Measurements from ENCODE around the gene GRIK4.

GRIK4 gene

DNA sequence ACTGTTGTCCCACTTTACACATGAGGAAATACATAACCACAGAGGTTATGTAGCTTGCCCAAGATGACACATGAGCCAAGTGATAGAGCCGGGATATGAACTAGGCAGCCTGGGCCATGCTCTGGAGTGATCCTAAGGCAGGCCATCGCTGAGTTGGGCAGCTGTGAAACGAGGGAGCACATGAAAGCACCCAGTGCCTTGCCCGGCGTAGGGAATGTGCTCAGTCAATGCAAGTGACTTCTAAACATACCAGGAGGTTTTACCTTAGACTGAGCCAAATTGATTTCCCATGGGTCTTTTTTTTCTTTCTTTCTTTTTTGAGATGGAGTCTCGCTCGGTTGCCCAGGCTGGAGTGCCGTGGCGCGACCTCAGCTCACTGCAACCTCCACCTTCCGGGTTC, 10.5 kb downstream of the GRIK4 start:
- Mint-ChIP-seq H3K27ac (ENCODE audit: low read depth) (no peak overlapping the region), H3K4me3 (no peak overlapping the region), H3K9me3 (no peaks in the 10 kb centered on the region), H3K36me3 (ENCODE audit: insufficient read depth) (no peaks in the 10 kb centered on the region), H3K4me1 (no peaks in the 10 kb centered on the region), H3K27me3 (peaks cover 54% of the 10 kb centered on the region)
- DNase-seq (ENCODE audit: low spot score in 2 of 2): no peak
- no peak for ATAC-seq (replicated peaks; ENCODE audit: extremely low read depth, poor library complexity, severe bottlenecking)

GRCh38 chr11:120522736-120523135, 11.2 kb downstream of the GRIK4 start:
- H3K27me3 Mint-ChIP-seq: peaks cover 46% of the 10 kb centered on the region
- no peaks in the 10 kb centered on the region for H3K4me1 Mint-ChIP-seq
- ATAC-seq (replicated peaks; ENCODE audit: extremely low read depth, poor library complexity, severe bottlenecking): no peak
- no peaks in the 10 kb centered on the region for H3K36me3 Mint-ChIP-seq (ENCODE audit: insufficient read depth)
- no peak for DNase-seq (ENCODE audit: low spot score in 2 of 2)
- no peak overlapping the region for H3K4me3 Mint-ChIP-seq
- no peaks in the 10 kb centered on the region for H3K9me3 Mint-ChIP-seq
- no peak overlapping the region for H3K27ac Mint-ChIP-seq (ENCODE audit: low read depth)

DNA sequence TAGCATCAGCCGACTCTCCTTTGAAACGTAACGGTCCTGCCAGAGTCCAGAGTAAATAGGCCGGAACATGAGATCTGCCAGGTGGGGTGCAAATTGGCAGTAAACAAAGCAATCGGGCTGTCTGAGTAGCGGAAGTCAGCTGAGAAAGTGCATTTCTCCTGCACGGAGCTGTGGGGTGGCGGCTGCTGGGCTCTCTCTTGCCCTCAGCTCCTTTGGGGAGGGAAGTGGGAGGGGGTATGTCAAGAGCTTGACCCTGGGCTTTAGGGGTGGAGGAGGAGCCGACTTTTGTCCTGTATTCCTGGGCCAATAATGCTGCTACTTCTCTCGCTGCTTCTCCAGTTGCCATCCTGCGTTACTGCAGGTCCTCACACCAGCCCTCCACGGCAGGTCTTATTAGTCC, 11.6 kb downstream of the GRIK4 start:
- no peaks in the 10 kb centered on the region for H3K36me3 Mint-ChIP-seq (ENCODE audit: insufficient read depth)
- H3K27me3 Mint-ChIP-seq: peaks cover 42% of the 10 kb centered on the region
- no peak overlapping the region for H3K4me3 Mint-ChIP-seq
- DNase-seq (ENCODE audit: low spot score in 2 of 2) (no peak), ATAC-seq (replicated peaks; ENCODE audit: extremely low read depth, poor library complexity, severe bottlenecking) (no peak)
- no peaks in the 10 kb centered on the region for H3K9me3 Mint-ChIP-seq
- H3K27ac Mint-ChIP-seq (ENCODE audit: low read depth): no peak overlapping the region
- no peaks in the 10 kb centered on the region for H3K4me1 Mint-ChIP-seq

- ATAC-seq (replicated peaks; ENCODE audit: extremely low read depth, poor library complexity, severe bottlenecking): no peak
- H3K9me3 Mint-ChIP-seq: no peaks in the 10 kb centered on the region
- no peak for DNase-seq (ENCODE audit: low spot score in 2 of 2)
- no peak overlapping the region for H3K27ac Mint-ChIP-seq (ENCODE audit: low read depth)
- H3K4me1 Mint-ChIP-seq: no peaks in the 10 kb centered on the region
- no peaks in the 10 kb centered on the region for H3K36me3 Mint-ChIP-seq (ENCODE audit: insufficient read depth)
- H3K27me3 Mint-ChIP-seq: peaks cover 56% of the 10 kb centered on the region
- no peak overlapping the region for H3K4me3 Mint-ChIP-seq
Measured at GRCh38 chr11:120524536-120525085, 13.1 kb downstream of the GRIK4 start.

- Mint-ChIP-seq H3K4me1 (no peaks in the 10 kb centered on the region), H3K4me3 (no peak overlapping the region), H3K27me3 (peaks cover 55% of the 10 kb centered on the region), H3K36me3 (ENCODE audit: insufficient read depth) (no peaks in the 10 kb centered on the region), H3K27ac (ENCODE audit: low read depth) (no peak overlapping the region), H3K9me3 (no peaks in the 10 kb centered on the region)
- DNase-seq (ENCODE audit: low spot score in 2 of 2) (no peak), ATAC-seq (replicated peaks; ENCODE audit: extremely low read depth, poor library complexity, severe bottlenecking) (no peak)
Measured at GRCh38 chr11:120525261-120526171, 14.0 kb downstream of the GRIK4 start.

GRCh38 chr11:120526241-120526640, 14.7 kb downstream of the GRIK4 start:
- Mint-ChIP-seq H3K9me3 (no peaks in the 10 kb centered on the region), H3K4me1 (no peaks in the 10 kb centered on the region), H3K36me3 (ENCODE audit: insufficient read depth) (no peaks in the 10 kb centered on the region), H3K4me3 (no peak overlapping the region), H3K27me3 (peaks cover 57% of the 10 kb centered on the region), H3K27ac (ENCODE audit: low read depth) (no peak overlapping the region)
- ATAC-seq (replicated peaks; ENCODE audit: extremely low read depth, poor library complexity, severe bottlenecking): no peak
- DNase-seq (ENCODE audit: low spot score in 2 of 2): no peak

DNA sequence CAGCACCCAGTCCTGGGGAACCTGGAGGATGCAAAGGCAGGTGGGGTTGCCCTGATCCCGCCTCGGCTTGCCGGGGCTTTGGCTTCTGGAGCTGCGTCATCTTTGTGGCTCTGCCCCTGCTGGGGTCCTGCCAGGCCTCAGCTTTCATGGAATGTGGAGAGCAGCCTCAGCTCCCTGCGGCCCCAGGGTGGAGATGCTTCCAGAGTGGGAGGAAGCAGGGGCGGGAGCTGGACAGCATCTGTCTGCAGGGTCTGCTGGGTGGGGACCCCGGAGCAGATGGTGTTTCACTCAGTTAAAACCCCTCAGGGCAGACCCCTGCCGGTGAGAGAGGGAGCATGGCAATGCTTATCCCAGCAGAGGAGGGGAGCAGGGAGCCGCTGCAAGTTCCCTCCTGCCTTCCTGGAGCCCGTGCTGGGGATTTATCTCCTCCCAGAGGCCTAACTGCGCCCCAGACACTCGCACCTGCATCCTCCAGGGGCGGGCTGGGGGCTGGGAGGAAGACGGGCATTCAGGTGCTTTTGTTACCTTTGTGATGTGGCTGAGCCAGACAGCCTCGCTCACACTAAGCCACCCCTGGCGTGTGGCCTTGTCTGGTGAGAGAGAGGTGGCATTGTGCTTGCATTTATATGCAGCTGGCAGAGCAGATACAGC, 15.7 kb downstream of the GRIK4 start:
- no peak for DNase-seq (ENCODE audit: low spot score in 2 of 2)
- ATAC-seq (replicated peaks; ENCODE audit: extremely low read depth, poor library complexity, severe bottlenecking): no peak
- Mint-ChIP-seq H3K27me3 (peaks cover 64% of the 10 kb centered on the region), H3K36me3 (ENCODE audit: insufficient read depth) (no peaks in the 10 kb centered on the region), H3K27ac (ENCODE audit: low read depth) (no peak overlapping the region), H3K4me1 (no peaks in the 10 kb centered on the region), H3K9me3 (no peaks in the 10 kb centered on the region), H3K4me3 (no peak overlapping the region)

GRCh38 chr11:120528749-120529148, 17.2 kb downstream of the GRIK4 start:
- no peak for ATAC-seq (replicated peaks; ENCODE audit: extremely low read depth, poor library complexity, severe bottlenecking)
- Mint-ChIP-seq H3K36me3 (ENCODE audit: insufficient read depth) (no peaks in the 10 kb centered on the region), H3K27ac (ENCODE audit: low read depth) (no peak overlapping the region), H3K4me3 (no peak overlapping the region), H3K4me1 (no peaks in the 10 kb centered on the region), H3K9me3 (no peaks in the 10 kb centered on the region), H3K27me3 (peaks cover 69% of the 10 kb centered on the region)
- DNase-seq (ENCODE audit: low spot score in 2 of 2): no peak

- DNase-seq (ENCODE audit: low spot score in 2 of 2): no peak
- H3K4me3 Mint-ChIP-seq: no peak overlapping the region
- H3K36me3 Mint-ChIP-seq (ENCODE audit: insufficient read depth): no peaks in the 10 kb centered on the region
- H3K9me3 Mint-ChIP-seq: no peaks in the 10 kb centered on the region
- H3K27me3 Mint-ChIP-seq: peaks cover 69% of the 10 kb centered on the region
- H3K27ac Mint-ChIP-seq (ENCODE audit: low read depth): no peak overlapping the region
- no peaks in the 10 kb centered on the region for H3K4me1 Mint-ChIP-seq
- ATAC-seq (replicated peaks; ENCODE audit: extremely low read depth, poor library complexity, severe bottlenecking): no peak
Measured at GRCh38 chr11:120529214-120529613, 17.7 kb downstream of the GRIK4 start.

DNA sequence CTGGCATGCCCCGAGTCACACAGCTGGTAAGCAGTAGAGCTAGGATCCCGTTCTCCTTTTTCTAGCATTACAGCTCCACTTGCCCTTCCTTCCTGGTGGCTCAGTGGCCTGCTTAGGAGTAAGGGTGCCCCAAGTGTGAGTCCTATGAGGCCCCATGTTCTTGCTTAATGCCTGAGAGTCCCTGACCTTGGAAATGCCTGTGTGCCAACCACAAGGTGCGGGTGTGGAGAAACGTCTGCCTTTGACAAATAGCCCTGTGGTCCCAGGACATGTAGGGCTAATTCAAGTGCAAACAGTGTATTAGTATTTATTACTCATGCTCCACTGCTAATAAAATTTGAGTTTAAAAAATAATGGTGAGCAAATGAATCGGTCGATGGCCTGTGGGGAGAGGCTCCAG, 18.4 kb downstream of the GRIK4 start:
- Mint-ChIP-seq H3K36me3 (ENCODE audit: insufficient read depth) (no peaks in the 10 kb centered on the region), H3K4me3 (no peak overlapping the region), H3K9me3 (no peaks in the 10 kb centered on the region), H3K27me3 (peaks cover 69% of the 10 kb centered on the region), H3K4me1 (no peaks in the 10 kb centered on the region), H3K27ac (ENCODE audit: low read depth) (no peak overlapping the region)
- ATAC-seq (replicated peaks; ENCODE audit: extremely low read depth, poor library complexity, severe bottlenecking) (no peak), DNase-seq (ENCODE audit: low spot score in 2 of 2) (no peak)

DNA sequence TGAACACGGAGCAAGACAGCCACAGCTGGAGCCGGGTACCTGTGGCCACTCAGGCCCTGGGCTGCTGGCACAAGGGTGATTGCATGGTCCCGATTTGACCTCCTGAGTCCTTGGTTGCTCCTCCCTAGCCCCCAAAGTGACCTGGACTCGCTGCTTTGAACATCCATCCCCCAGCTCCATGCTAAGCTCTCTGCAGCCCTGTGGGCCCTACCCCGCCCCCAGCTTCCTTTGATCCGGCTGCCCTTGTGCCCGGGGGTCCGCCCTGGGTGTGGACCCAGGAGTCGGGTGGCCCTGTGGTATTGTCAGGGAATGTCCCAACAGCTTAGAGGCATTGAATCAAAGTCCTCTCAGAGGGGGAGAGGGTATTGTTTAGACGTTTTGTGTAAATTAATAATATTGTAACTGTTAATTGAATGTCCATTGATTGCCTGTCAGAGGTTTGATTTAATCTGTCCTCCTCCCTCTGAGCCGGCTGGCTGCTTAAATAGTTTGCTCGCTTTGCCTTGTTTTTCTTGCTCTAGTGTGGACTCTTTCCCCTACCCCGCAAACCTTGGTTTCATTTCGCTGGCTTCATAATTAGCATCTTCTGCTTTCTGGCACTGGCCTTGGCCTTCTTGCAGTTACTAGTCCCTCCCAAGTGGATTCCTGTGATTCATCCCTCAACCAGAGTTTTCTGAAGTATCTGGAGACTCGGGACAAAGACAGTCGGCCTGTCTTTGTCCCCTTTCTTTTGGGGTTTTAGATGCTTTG, 20.7 kb downstream of the GRIK4 start:
- no peaks in the 10 kb centered on the region for H3K36me3 Mint-ChIP-seq (ENCODE audit: insufficient read depth)
- peaks cover 83% of the 10 kb centered on the region for H3K27me3 Mint-ChIP-seq
- no peaks in the 10 kb centered on the region for H3K4me1 Mint-ChIP-seq
- no peak overlapping the region for H3K27ac Mint-ChIP-seq (ENCODE audit: low read depth)
- DNase-seq (ENCODE audit: low spot score in 2 of 2): no peak
- H3K9me3 Mint-ChIP-seq: no peaks in the 10 kb centered on the region
- no peak overlapping the region for H3K4me3 Mint-ChIP-seq
- ATAC-seq (replicated peaks; ENCODE audit: extremely low read depth, poor library complexity, severe bottlenecking): no peak

DNA sequence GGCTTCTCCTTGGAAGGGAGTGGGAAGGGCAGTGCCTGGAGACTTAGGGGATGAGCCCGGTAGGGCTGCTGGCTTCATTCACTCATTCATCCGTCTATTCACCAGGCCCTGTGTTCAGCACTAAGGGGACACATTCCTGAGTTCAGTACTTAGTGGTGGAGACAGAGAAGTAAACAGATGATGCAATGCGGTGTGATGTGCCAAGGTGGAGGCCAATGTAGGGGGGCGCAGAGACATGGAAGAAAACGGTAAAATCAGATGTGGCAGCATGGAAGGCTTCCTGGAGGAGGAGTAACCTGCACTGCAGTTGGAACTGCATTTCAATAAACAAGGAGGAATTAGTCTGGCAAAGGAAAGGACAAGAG, 21.3 kb downstream of the GRIK4 start:
- Mint-ChIP-seq H3K27me3 (peaks cover 88% of the 10 kb centered on the region), H3K4me1 (no peaks in the 10 kb centered on the region), H3K9me3 (no peaks in the 10 kb centered on the region), H3K4me3 (no peak overlapping the region), H3K27ac (ENCODE audit: low read depth) (no peak overlapping the region), H3K36me3 (ENCODE audit: insufficient read depth) (no peaks in the 10 kb centered on the region)
- ATAC-seq (replicated peaks; ENCODE audit: extremely low read depth, poor library complexity, severe bottlenecking) (no peak), DNase-seq (ENCODE audit: low spot score in 2 of 2) (no peak)

All from central memory CD8-positive, alpha-beta T cell (primary cell).